ENCODE results near the gene CALCB.

GRCh38 chr11:15045891-15046290 lies 27.5 kb upstream of the CALCB start:
- TF ChIP-seq REST (IDR thresholded peaks at IDR 0.05; ENCODE audit: insufficient read depth in 1 of 2, low read depth in 2 of 2, low read length in 2 of 2) (no peak), TAF1 (IDR thresholded peaks at IDR 0.05; ENCODE audit: borderline replicate concordance, insufficient read depth, low read length) (no peak), POLR2AphosphoS5 (IDR thresholded peaks at IDR 0.05; ENCODE audit: low read depth, low read length) (no peak), FOXP2 (optimal IDR thresholded peaks at IDR 0.05; ENCODE audit: borderline replicate concordance, extremely low read depth, extremely low read length, insufficient read depth) (no peak), SIN3A (IDR thresholded peaks at IDR 0.05; ENCODE audit: borderline replicate concordance, insufficient read depth, low read length) (no peak)

Measured in PFSK-1 (cell line).